GM18498 (cell line): ENCODE results near the gene ZSCAN23.

Experiments used
- ATAC-seq: cut with Tn5 transposase; IDR thresholded peaks from one replicate; pipeline ENCODE4 v1.9.1; 2021; ENCODE audit warnings: mild to moderate bottlenecking, moderate library complexity; ENCODE audit not compliant: unreplicated experiment

ZSCAN23 gene

GRCh38 chr6:28383235-28384142 is 59.8 kb downstream of the ZSCAN23 start:
- ATAC-seq = peak; percentile 94
